AG09319 (cell line): ENCODE measurements around the gene TOP3A.

Source experiments
- DNase-seq: peaks from one replicate; pipeline ENCODE4 v3.0.0-alpha.2; 2010; ENCODE audit warnings: low read depth; ENCODE audit errors: extremely low read depth
- CTCF ChIP-seq: IDR thresholded peaks from 2 replicates; pipeline ENCODE4 v1.5.1; 2011; ENCODE audit warnings: low read depth, mild to moderate bottlenecking, inconsistent platforms, low read length, moderate library complexity

The TOP3A gene

GRCh38 chr17:18314731-18315561 lies at the start of gene TOP3A, which contains the start of gene SMCR8:
Gene TOP3A (minus strand): TSS chr17:18314994. CDS start chr17:18314778, 216 bp downstream.
Gene SMCR8 (plus strand): TSS chr17:18315293. CDS start chr17:18315790, 497 bp downstream.
- no peak for TF ChIP-seq CTCF

GRCh38 chr17:18364166-18364565 lies 49.4 kb upstream of the TOP3A start:
- no peak for TF ChIP-seq CTCF
- DNase-seq: no peak

More at GRCh38 chr17:18314731-18315561, at the start of gene TOP3A, which contains the start of gene SMCR8:
- DNase-seq: peak; percentile 96

GRCh38 chr17:18363101-18364049 lies 48.6 kb upstream of the TOP3A start, which contains the start of gene SHMT1:
Gene SHMT1 (minus strand): TSS chr17:18363550. CDS start chr17:18355981, 7,569 bp downstream.
- no peak for TF ChIP-seq CTCF
- peak; percentile 56 for DNase-seq

- TF ChIP-seq CTCF: no peak
- peak; percentile 36 for DNase-seq
Measured at GRCh38 chr17:18362698-18363100, 47.9 kb upstream of the TOP3A start.

GRCh38 chr17:18361837-18362697 lies 47.3 kb upstream of the TOP3A start:
- TF ChIP-seq CTCF: no peak
- no peak for DNase-seq

- TF ChIP-seq CTCF: no peak
- DNase-seq: no peak
Measured at GRCh38 chr17:18360518-18360917, 45.7 kb upstream of the TOP3A start.
